ENCODE measurements around the gene RIN3. TPM values are rescaled to one million over a fixed set of nuclear protein-coding genes. Genes with fewer than 3 reads are reported as not detected.

Gene RIN3
- total and polyA plus RNA-seq, 3 donors from 2014 or later, result 25.9 to 56.2 (median 49.8) TPM

DNA sequence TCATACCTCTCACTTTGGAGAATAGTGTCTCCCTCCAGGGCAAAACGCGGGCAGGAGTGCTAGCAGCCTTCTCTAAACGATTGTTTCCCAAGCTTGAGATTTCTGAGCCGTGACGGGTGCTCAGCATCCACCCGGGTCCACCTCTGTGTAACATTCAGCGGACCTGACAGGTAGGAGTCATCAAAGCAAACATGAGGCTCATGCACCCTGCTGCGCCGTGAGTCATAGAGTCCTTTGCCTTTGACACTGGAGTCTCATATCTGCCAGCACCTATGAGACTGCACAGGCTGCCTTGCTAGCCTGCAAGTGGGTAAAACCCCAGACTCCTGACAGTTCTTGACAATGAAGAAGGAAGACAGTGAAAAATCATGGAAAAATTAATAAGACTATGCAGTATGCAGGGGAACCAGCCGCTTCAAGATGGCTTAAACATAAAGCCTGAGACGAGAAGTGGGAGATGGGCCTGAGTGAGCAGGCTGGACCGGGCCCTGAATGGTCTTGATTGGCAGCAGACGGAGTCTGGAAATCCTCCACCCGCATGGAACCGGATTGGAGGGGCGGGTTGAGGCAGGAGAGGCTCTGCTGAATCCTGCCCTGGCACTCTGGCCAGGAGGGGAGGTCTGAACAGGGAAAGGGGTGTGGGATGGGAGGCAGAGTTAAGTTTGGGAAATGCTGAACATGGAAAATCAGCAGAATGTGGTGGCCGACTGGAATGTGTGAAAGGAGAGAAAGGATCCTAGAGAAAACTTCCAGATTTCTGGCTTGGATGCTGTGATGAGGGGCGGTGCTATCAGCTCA is 180.6 kb downstream of the RIN3 start:
- Histone ChIP-seq H3K4me3 (no peak overlapping the region), H3K36me3 (ENCODE audit: low read depth, missing control alignments) (no peaks in the 10 kb centered on the region), H3K4me1 (peaks cover 28% of the 10 kb centered on the region), H3K27me3 (no peaks in the 10 kb centered on the region), H3K27ac (peak overlapping the region in 1 of 2 donors; percentile 10), H3K9me3 (no peaks in the 10 kb centered on the region)
- DNase-seq, result no peak
- WGBS, 2 donors, result 77 to 81% methylated on average over 18 of the region's 18 CpGs
- intact Hi-C loops (cut with DNase I; ENCODE audit: low total_unique reads), result no loop called here
- no peak for TF ChIP-seq CTCF (IDR thresholded peaks at IDR 0.05)
- no peak for TF ChIP-seq POLR2A (IDR thresholded peaks at IDR 0.05)

DNA sequence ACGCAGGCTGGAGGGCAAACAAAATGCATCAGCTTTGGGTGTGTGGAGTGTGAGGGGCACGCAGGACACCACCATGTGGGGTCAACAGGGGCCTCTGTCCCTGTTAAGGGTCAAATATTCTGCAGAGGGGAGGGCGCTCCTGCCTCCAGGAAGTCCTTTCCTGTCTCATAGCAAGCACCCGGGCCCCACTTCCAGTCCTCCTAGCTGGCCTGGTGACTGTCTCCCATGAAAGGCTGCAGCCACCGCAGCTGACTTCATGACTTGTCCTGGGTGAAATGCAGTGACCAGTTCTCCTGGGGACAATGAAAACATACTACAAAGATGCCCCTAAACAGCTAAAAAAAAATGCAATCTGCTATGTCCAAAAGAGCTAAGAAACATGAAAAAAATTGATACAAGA is 181.2 kb downstream of the RIN3 start:
- H3K36me3 ChIP-seq (ENCODE audit: low read depth, missing control alignments), result no peaks in the 10 kb centered on the region
- 31 to 74% methylated on average over 3 to 5 of the region's 5 CpGs for WGBS, 2 donors
- peak overlapping the region in 1 of 2 donors; percentile 10 for H3K27ac ChIP-seq
- intact Hi-C loops (cut with DNase I; ENCODE audit: low total_unique reads), result no loop called here
- H3K9me3 ChIP-seq, result no peaks in the 10 kb centered on the region
- TF ChIP-seq POLR2A (IDR thresholded peaks at IDR 0.05) (no peak), CTCF (IDR thresholded peaks at IDR 0.05) (no peak)
- no peak for DNase-seq
- H3K4me3 ChIP-seq, result no peak overlapping the region
- no peaks in the 10 kb centered on the region for H3K27me3 ChIP-seq
- peaks cover 28% of the 10 kb centered on the region for H3K4me1 ChIP-seq

GRCh38 chr14:92695562-92695961 is 182.0 kb downstream of the RIN3 start:
- Histone ChIP-seq H3K9me3 (no peaks in the 10 kb centered on the region), H3K27ac (no peak overlapping the region), H3K4me1 (peaks cover 28% of the 10 kb centered on the region), H3K36me3 (ENCODE audit: low read depth, missing control alignments) (no peaks in the 10 kb centered on the region), H3K27me3 (no peaks in the 10 kb centered on the region), H3K4me3 (no peak overlapping the region)
- WGBS, 2 donors, result 86 to 98% methylated on average over 1 of the region's 1 CpG
- TF ChIP-seq POLR2A (IDR thresholded peaks at IDR 0.05) (no peak), CTCF (IDR thresholded peaks at IDR 0.05) (no peak)
- no peak for DNase-seq
- intact Hi-C loops (cut with DNase I; ENCODE audit: low total_unique reads), result no loop called here

GRCh38 chr14:92696366-92696765 is 182.8 kb downstream of the RIN3 start:
- intact Hi-C loops (cut with DNase I; ENCODE audit: low total_unique reads), result no loop called here
- DNase-seq, result no peak
- peaks cover 28% of the 10 kb centered on the region for H3K4me1 ChIP-seq
- no peaks in the 10 kb centered on the region for H3K27me3 ChIP-seq
- H3K36me3 ChIP-seq (ENCODE audit: low read depth, missing control alignments), result no peaks in the 10 kb centered on the region
- H3K9me3 ChIP-seq, result no peaks in the 10 kb centered on the region
- no peak overlapping the region for H3K27ac ChIP-seq
- 67 to 75% methylated on average over 4 of the region's 4 CpGs for WGBS, 2 donors
- H3K4me3 ChIP-seq, result no peak overlapping the region
- TF ChIP-seq POLR2A (IDR thresholded peaks at IDR 0.05) (no peak), CTCF (IDR thresholded peaks at IDR 0.05) (no peak)

DNA sequence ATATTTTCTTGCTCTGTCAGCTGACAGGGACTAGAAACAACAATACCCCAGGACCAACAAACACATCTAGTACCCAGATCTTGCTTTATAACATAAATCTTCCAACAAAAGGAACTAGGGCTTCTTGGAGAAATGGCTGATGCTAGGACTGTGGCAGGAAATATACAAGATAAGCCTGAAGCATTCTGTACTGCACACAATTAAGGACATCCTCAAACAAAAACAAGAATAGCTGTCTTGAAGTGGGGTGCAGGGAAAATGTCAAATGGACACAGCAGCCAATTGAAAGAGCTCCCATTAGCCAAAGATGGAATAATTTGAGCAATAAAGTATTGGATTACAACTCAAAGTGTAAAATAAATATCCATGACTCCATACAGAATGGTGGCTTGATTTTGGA is 184.8 kb downstream of the RIN3 start:
- Histone ChIP-seq H3K9me3 (no peaks in the 10 kb centered on the region), H3K4me1 (peaks cover 13% of the 10 kb centered on the region), H3K4me3 (no peak overlapping the region), H3K27me3 (no peaks in the 10 kb centered on the region), H3K36me3 (ENCODE audit: low read depth, missing control alignments) (no peaks in the 10 kb centered on the region), H3K27ac (no peak overlapping the region)
- intact Hi-C loops (cut with DNase I; ENCODE audit: low total_unique reads), result no loop called here
- TF ChIP-seq CTCF (IDR thresholded peaks at IDR 0.05) (no peak), POLR2A (IDR thresholded peaks at IDR 0.05) (no peak)
- no peak for DNase-seq

All from testis (tissue), 3 donors.